B cell (primary cell): ENCODE results near the gene TBC1D10A. TPM values are rescaled to one million over a fixed set of nuclear protein-coding genes. Genes with fewer than 3 reads are reported as not detected.

ENCODE experiments used
- ATAC-seq: fragments of 200-7000 bp; cut with Tn5 transposase; one replicate; pipeline ENCODE4 v1.10.0; 2021; ENCODE audit warnings: low read depth, mild to moderate bottlenecking, moderate number of reproducible peaks, moderate library complexity
- CTCF ChIA-PET: fragments of 350-600 bp; sonication (Branson Sonifier 250); formaldehyde crosslinking; loops from one replicate; lab custom pipeline; 2021; ENCODE audit warnings: antibody characterized with exemption, inconsistent platforms; lab: Charles Lee
- POLR2A ChIA-PET: fragments of 350-600 bp; sonication (Branson Sonifier 250); formaldehyde crosslinking; loops from one replicate; lab custom pipeline; 2021; ENCODE audit warnings: antibody characterized with exemption; lab: Charles Lee
- DNase-seq: peaks from one replicate; pipeline ENCODE4 v3.0.0; 2013
- H2AFZ ChIP-seq: 2 replicates; pipeline ENCODE4 v1.6.1; 2012; ENCODE audit warnings: mild to moderate bottlenecking, low read depth, low read length; ENCODE audit not compliant: insufficient read depth, poor library complexity, severe bottlenecking
- H3K27ac ChIP-seq, 2 donors: 1 replicate in 1 of 2; 2 replicates in 1 of 2; pipeline ENCODE4 v1.5.1; 2012 to 2013; ENCODE audit warnings: low read length in 2 of 2, mild to moderate bottlenecking in 2 of 2, moderate library complexity in 1 of 2
- H3K27me3 ChIP-seq, 4 experiments: fragments of 200-600 bp in 1 of 4; sonication (generic) in 1 of 4; replicated peaks in 1 of 4; 1 replicate in 2 of 4; 2 replicates in 2 of 4; pipeline versions ENCODE4 v1.6.1 to v1.7.0; 2013 to 2016; ENCODE audit warnings: low read length in 3 of 4, mild to moderate bottlenecking in 2 of 4, mixed read lengths in 1 of 4, moderate library complexity in 1 of 4; ENCODE audit not compliant: insufficient read depth in 4 of 4, control insufficient read depth in 3 of 4; ENCODE audit errors: control extremely low read depth in 1 of 4
- H3K36me3 ChIP-seq, 2 experiments: replicated peaks in 1 of 2; 1 replicate in 1 of 2; 2 replicates in 1 of 2; pipeline versions ENCODE4 v1.6.1 to v1.7.1; 2013; ENCODE audit warnings: low read length in 1 of 2; ENCODE audit not compliant: insufficient read depth in 2 of 2, control insufficient read depth in 1 of 2; ENCODE audit errors: control extremely low read depth in 1 of 2, extremely low read depth in 1 of 2
- H3K4me1 ChIP-seq, 2 donors: fragments of 200-600 bp in 1 of 2; sonication (generic) in 1 of 2; 1 replicate in 1 of 2; 2 replicates in 1 of 2; pipeline versions ENCODE4 v1.5.1 to v1.6.1; 2013 to 2017; ENCODE audit warnings: low read length in 2 of 2; ENCODE audit not compliant: control insufficient read depth in 2 of 2, insufficient read depth in 2 of 2
- H3K4me2 ChIP-seq: replicated peaks from 2 replicates; pipeline ENCODE3; 2012; ENCODE audit warnings: mild to moderate bottlenecking, low read depth, low read length; ENCODE audit not compliant: poor library complexity, severe bottlenecking
- H3K4me3 ChIP-seq, 5 experiments: fragments of 200-600 bp in 1 of 5; sonication (generic) in 1 of 5; 1 replicate in 3 of 5; 2 replicates in 2 of 5; pipeline versions ENCODE4 v1.5.1 to v1.7.0; 2011 to 2016; ENCODE audit warnings: low read length in 4 of 5, mild to moderate bottlenecking in 4 of 5, low read depth in 2 of 5, control low read depth in 1 of 5, moderate library complexity in 1 of 5; ENCODE audit not compliant: insufficient read depth in 1 of 5; ENCODE audit errors: control extremely low read depth in 1 of 5, extremely low read depth in 1 of 5
- H3K79me2 ChIP-seq: fragments of 200-600 bp; sonication (generic); one replicate; pipeline ENCODE4 v1.6.0; 2016; ENCODE audit warnings: low read length; ENCODE audit not compliant: control insufficient read depth, insufficient read depth
- H3K9ac ChIP-seq: fragments of 200-600 bp; sonication (generic); 2 replicates; pipeline ENCODE4 v1.6.1; 2017; ENCODE audit warnings: mild to moderate bottlenecking, low read length, moderate library complexity
- H3K9me3 ChIP-seq, 3 donors: one replicate each; pipeline versions ENCODE4 v1.6.1 to v1.7.1; 2013; ENCODE audit warnings: low read length in 2 of 3; ENCODE audit not compliant: control insufficient read depth in 2 of 3, insufficient read depth in 1 of 3; ENCODE audit errors: control extremely low read depth in 1 of 3
- H4K20me1 ChIP-seq: 2 replicates; pipeline ENCODE4 v1.6.0; 2012; ENCODE audit warnings: mild to moderate bottlenecking, low read length; ENCODE audit not compliant: insufficient read depth, control insufficient read depth, poor library complexity, severe bottlenecking
- H3K27ac Mint-ChIP-seq: one replicate; pipeline ENCODE4 v1.8.0; 2021; ENCODE audit warnings: mixed read lengths
- H3K27me3 Mint-ChIP-seq: one replicate; pipeline ENCODE4 v1.8.0; 2021; ENCODE audit warnings: mixed read lengths
- H3K4me1 Mint-ChIP-seq: one replicate; pipeline ENCODE4 v1.8.0; 2021; ENCODE audit warnings: mixed read lengths
- H3K4me3 Mint-ChIP-seq: one replicate; pipeline ENCODE4 v1.8.0; 2021; ENCODE audit warnings: mixed read lengths
- H3K9me3 Mint-ChIP-seq: one replicate; pipeline ENCODE4 v1.8.0; 2022; ENCODE audit warnings: mixed read lengths; ENCODE audit not compliant: insufficient read depth
- EZH2 ChIP-seq: IDR thresholded peaks from 2 replicates; pipeline ENCODE4 v1.6.1; 2012; ENCODE audit warnings: borderline replicate concordance, low read depth, mild to moderate bottlenecking, moderate library complexity, low read length; ENCODE audit not compliant: insufficient read depth, poor library complexity, severe bottlenecking
- WGBS: methylation state at CpG from one replicate; pipeline ENCODE4 v1.1.5; 2013; ENCODE audit warnings: missing lambda C conversion rate; ENCODE audit not compliant: insufficient coverage; 5-methylcytosine and 5-hydroxymethylcytosine counted together
- intact Hi-C: fragments of 100-400 bp; cut with micrococcal nuclease; formaldehyde crosslinking; loops from one replicate; pipeline ENCODE4 v1.10.0; 2022
- polyA plus RNA-seq: library from polyadenylated mRNA; depleted of rRNA; stranded (reverse); fragments of >200 nt; gene quantifications from 2 replicates; pipeline ENCODE4 v1.2.3, GENCODE V29; 2012
- total RNA-seq, 2 donors: library from RNA; stranded (reverse); fragments of 120-200 nt in 1 of 2; gene quantifications; 1 replicate in 1 of 2; 2 replicates in 1 of 2; pipeline versions ENCODE4 v1.2.3 to v1.2.4, GENCODE V29; 2013 to 2022
- TF ChIP-seq, protein P1 (sequence below): fragments of 200-600 bp; IDR thresholded peaks from one replicate; pipeline ENCODE4 v1.8.0; 2022; ENCODE audit warnings: antibody characterized with exemption, mild to moderate bottlenecking

The TBC1D10A gene
- total and polyA plus RNA-seq, 2 donors (not counting 1 experiment from before 2014, with no cell fraction given), result 45.2 to 58.4 TPM

DNA sequence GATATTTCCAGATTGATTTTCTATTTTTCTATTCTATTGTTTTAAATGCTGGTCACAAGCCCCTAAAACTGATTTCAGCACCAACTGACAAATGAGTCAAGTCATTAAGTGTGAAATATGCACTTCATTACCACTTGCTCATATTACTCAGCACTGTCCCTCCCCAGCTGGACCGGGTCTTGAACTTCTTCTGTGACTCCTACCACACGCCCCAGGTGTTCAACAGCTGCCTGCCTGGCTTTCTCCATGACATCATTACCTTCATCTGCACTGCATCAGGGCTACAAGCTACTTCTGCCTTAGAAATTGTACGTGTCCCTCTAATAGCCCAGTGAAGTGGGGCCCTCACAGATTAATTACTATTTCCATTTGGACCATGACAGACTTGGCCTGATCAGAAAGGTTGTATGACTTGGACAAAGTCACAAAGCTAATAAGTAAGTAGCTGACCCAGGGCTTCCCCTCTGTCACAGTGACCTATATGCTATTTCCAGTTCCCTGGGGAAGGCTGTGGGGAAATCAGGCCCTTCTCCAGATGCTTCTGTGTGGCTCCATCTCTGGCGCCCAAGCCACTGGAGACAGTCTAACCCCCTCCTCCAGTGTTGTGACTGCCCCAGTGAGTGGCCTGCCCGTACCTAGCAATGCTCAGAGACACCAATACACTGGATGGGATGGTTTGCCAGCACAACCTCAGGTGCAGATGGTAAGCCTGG lies 18.1 kb downstream of the TBC1D10A start:
- 34% methylated on average over 5 of the region's 5 CpGs for WGBS
- intact Hi-C loops, result no loop called here
- peaks cover 56% of the 10 kb centered on the region for H3K79me2 ChIP-seq
- no peak for TF ChIP-seq EZH2
- TF ChIP-seq, protein P1, sequence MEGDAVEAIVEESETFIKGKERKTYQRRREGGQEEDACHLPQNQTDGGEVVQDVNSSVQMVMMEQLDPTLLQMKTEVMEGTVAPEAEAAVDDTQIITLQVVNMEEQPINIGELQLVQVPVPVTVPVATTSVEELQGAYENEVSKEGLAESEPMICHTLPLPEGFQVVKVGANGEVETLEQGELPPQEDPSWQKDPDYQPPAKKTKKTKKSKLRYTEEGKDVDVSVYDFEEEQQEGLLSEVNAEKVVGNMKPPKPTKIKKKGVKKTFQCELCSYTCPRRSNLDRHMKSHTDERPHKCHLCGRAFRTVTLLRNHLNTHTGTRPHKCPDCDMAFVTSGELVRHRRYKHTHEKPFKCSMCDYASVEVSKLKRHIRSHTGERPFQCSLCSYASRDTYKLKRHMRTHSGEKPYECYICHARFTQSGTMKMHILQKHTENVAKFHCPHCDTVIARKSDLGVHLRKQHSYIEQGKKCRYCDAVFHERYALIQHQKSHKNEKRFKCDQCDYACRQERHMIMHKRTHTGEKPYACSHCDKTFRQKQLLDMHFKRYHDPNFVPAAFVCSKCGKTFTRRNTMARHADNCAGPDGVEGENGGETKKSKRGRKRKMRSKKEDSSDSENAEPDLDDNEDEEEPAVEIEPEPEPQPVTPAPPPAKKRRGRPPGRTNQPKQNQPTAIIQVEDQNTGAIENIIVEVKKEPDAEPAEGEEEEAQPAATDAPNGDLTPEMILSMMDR, result no peak
- CTCF ChIA-PET, result interaction anchor here (0.9 to 19.2 kb wide), 4 partner anchors 18 to 45 kb away, joined by 3 to 229 read pairs (median 4); partner anchors contain the start of genes CASTOR1 and TBC1D10A
- POLR2A ChIA-PET, result interaction anchor here (2.9 to 8.1 kb wide), 2 partner anchors 18 kb away, joined by 22 to 56 read pairs; partner anchors contain the start of genes CASTOR1 and TBC1D10A
- H3K9me3 ChIP-seq, result no peaks in the 10 kb centered on the region
- peak overlapping the region; percentile 60 for H3K4me2 ChIP-seq
- no peaks in the 10 kb centered on the region for H3K27me3 ChIP-seq
- no peak overlapping the region for H3K4me3 ChIP-seq
- H3K9ac ChIP-seq, result no peak overlapping the region
- DNase-seq, result peak; percentile 59
- Mint-ChIP-seq H3K4me3 (peak overlapping the region; percentile 75), H3K9me3 (no peaks in the 10 kb centered on the region), H3K4me1 (peaks cover 97% of the 10 kb centered on the region), H3K27me3 (no peaks in the 10 kb centered on the region), H3K27ac (peak overlapping the region; percentile 94)
- no peak overlapping the region for H2AFZ ChIP-seq
- H3K36me3 ChIP-seq, result no peaks in the 10 kb centered on the region
- peaks cover 97 to 99% of the 10 kb centered on the region in 2 donors for H3K4me1 ChIP-seq
- peak; percentile 36 for ATAC-seq
- peak overlapping the region; percentile 69 to 86 for H3K27ac ChIP-seq
- no peaks in the 10 kb centered on the region for H4K20me1 ChIP-seq

DNA sequence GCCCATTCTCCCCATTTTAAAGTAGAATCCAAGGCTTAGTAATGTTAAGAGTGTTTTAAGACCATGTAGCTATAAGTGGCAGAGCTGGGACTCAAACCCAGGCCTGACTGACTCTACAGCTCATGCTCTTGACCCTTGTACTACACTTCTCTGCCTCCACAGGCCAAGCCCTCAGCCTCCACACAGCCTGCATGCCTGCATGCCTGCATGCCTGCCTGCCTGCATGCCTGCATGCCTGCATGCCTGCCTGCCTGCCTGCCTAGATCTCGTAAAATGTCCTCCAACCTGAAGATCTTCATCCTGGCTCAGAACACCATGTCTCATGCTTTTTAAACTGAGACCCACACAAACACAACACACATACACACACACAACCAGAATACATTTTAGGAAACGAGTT lies 18.6 kb downstream of the TBC1D10A start:
- intact Hi-C loops, result no loop called here
- ChIA-PET CTCF (interaction anchor here (0.6 to 19.2 kb wide), 3 partner anchors 18 to 81 kb away, joined by 3 to 229 read pairs (median 4); partner anchors contain the start of gene CASTOR1), POLR2A (interaction anchor here (2.9 to 8.1 kb wide), 2 partner anchors 18 to 19 kb away, joined by 22 to 56 read pairs; partner anchors contain the start of genes CASTOR1 and TBC1D10A)
- Mint-ChIP-seq H3K9me3 (no peaks in the 10 kb centered on the region), H3K4me1 (peaks cover 99% of the 10 kb centered on the region), H3K4me3 (peak overlapping the region; percentile 75), H3K27me3 (no peaks in the 10 kb centered on the region), H3K27ac (peak overlapping the region; percentile 94)
- Histone ChIP-seq H3K9me3 (no peaks in the 10 kb centered on the region), H3K27me3 (no peaks in the 10 kb centered on the region), H3K79me2 (peaks cover 52% of the 10 kb centered on the region), H2AFZ (no peak overlapping the region), H3K9ac (no peak overlapping the region), H3K4me2 (peak overlapping the region; percentile 60), H3K4me1 (peaks cover 100% of the 10 kb centered on the region in 2 donors), H4K20me1 (no peaks in the 10 kb centered on the region), H3K4me3 (no peak overlapping the region), H3K36me3 (no peaks in the 10 kb centered on the region), H3K27ac (peak overlapping the region; percentile 69 to 86)
- DNase-seq, result no peak
- ATAC-seq, result no peak
- TF ChIP-seq, protein P1, result no peak
- no peak for TF ChIP-seq EZH2
- 90% methylated on average over 1 of the region's 2 CpGs for WGBS
